ENCODE measurements around the gene VAMP1. TPM values are rescaled to one million over a fixed set of nuclear protein-coding genes. Genes with fewer than 3 reads are reported as not detected.
A peak's percentile ranks its signal among the peaks of the same experiment; 100 is the strongest.

Gene VAMP1
- total and polyA plus RNA-seq, 10 of the 15 experiments (the other 5 are each of a cell fraction or from before 2014, with no cell fraction given): 4.8 to 123 (median 27.5) TPM

GRCh38 chr12:6470375-6471163 is at the start of gene VAMP1 (continued):
- TF ChIP-seq WRNIP1 (IDR thresholded peaks at IDR 0.05; ENCODE audit: borderline replicate concordance, low read depth, low read length) (no peak), ATF3 (IDR thresholded peaks at IDR 0.05; ENCODE audit: borderline replicate concordance, extremely low read depth, low read depth, low read length) (no peak), HDGF (IDR thresholded peaks at IDR 0.05) (peak; percentile 83; the same call in 1 of the 2 replicates), ZNF24 (IDR thresholded peaks at IDR 0.05) (no peak), MTA2 (IDR thresholded peaks at IDR 0.05; ENCODE audit: low read depth) (0 out of 2 replicates have a peak, but pooled peaks have one; percentile 35), CREM (IDR thresholded peaks at IDR 0.05; ENCODE audit: low read depth) (peak; percentile 43; the same call in 1 of the 2 replicates), RCOR1 (conservative IDR thresholded peaks at IDR 0.05; ENCODE audit: low read depth, low read length) (0 out of 2 replicates have a peak, but pooled peaks have one; percentile 18), PAX5 (IDR thresholded peaks at IDR 0.05; ENCODE audit: borderline replicate concordance, low read depth, low read length) (no peak; the same call in 1 of the 2 replicates), SIN3A (IDR thresholded peaks at IDR 0.05; ENCODE audit: low read depth, low read length) (peak; percentile 83), BCLAF1 (IDR thresholded peaks at IDR 0.05) (no peak), ZBED1 (IDR thresholded peaks at IDR 0.05; ENCODE audit: borderline replicate concordance) (peak; percentile 79; the same call in 1 of the 2 replicates), TCF12 (IDR thresholded peaks at IDR 0.05; ENCODE audit: low read depth, low read length) (peak; percentile 92), SRF (IDR thresholded peaks at IDR 0.05; ENCODE audit: low read depth in 2 of 2, low read length in 2 of 2) (no peak), YBX1 (IDR thresholded peaks at IDR 0.05) (no peak), HDAC2 (IDR thresholded peaks at IDR 0.05) (no peak), MYC (IDR thresholded peaks at IDR 0.05; ENCODE audit: insufficient read depth, insufficient read length, insufficient replicate concordance, low read length, severe bottlenecking) (no peak), RUNX3 (IDR thresholded peaks at IDR 0.05; ENCODE audit: low read length) (peak; percentile 73), MXI1 (IDR thresholded peaks at IDR 0.05; ENCODE audit: low read depth, low read length) (peak; percentile 58), PML (IDR thresholded peaks at IDR 0.05; ENCODE audit: low read length) (peak; percentile 99), NRF1 (conservative IDR thresholded peaks at IDR 0.05; ENCODE audit: low read depth, low read length) (0 out of 2 replicates have a peak, but pooled peaks have one; percentile 23), REST (IDR thresholded peaks at IDR 0.05; ENCODE audit: low read depth, low read length) (no peak), CHD1 (IDR thresholded peaks at IDR 0.05; ENCODE audit: low read depth, low read length) (no peak), IRF4 (IDR thresholded peaks at IDR 0.05; ENCODE audit: low read depth, low read length) (no peak), ATF2 (IDR thresholded peaks at IDR 0.05; ENCODE audit: low read length) (no peak)
